ENCODE results near the gene STT3B. TPM values are rescaled to one million over a fixed set of nuclear protein-coding genes. Genes with fewer than 3 reads are reported as not detected.

STT3B gene
- total RNA-seq, 1 experiment from 2014 or later = 149 TPM

DNA sequence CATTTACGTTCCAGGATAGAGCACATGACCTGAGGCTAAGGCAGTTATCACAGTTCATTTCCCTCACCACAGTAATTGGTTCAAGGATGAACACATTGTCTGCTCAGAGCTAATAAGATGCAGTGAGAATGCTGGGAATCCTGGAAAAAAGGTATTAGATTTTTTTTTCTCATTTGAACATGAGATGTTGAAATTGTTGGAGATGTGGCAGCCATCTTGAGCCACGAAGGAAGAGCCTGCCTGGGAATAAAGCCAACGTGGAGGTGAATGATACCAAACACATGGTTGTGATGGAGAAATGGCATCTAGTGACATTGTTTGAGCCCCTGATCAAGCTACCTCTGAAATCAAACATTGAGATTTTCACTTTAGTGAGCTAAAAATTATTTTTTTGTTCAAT lies 16.0 kb upstream of the STT3B start:
- no peak overlapping the region for H3K4me2 ChIP-seq (ENCODE audit: low read length)
- no peaks in the 10 kb centered on the region for H3K27me3 ChIP-seq (ENCODE audit: low read length)
- no peaks in the 10 kb centered on the region for H3K9me3 ChIP-seq (ENCODE audit: low read length)
- H3K4me1 ChIP-seq (ENCODE audit: insufficient read depth, low read length) = no peaks in the 10 kb centered on the region
- H3K4me3 ChIP-seq (ENCODE audit: low read length) = no peak overlapping the region
- no peak for DNase-seq
- no peak for ATAC-seq
- POLR2A ChIA-PET (ENCODE audit: unreplicated experiment) = no interaction called here
- CTCF ChIA-PET = no interaction called here
- no peaks in the 10 kb centered on the region for H3K36me3 ChIP-seq (ENCODE audit: low read depth, low read length)
- no peaks in the 10 kb centered on the region for H3F3A ChIP-seq (ENCODE audit: low read length, unreplicated experiment)
- no peaks in the 10 kb centered on the region for H4K20me1 ChIP-seq (ENCODE audit: low read length)
- TF ChIP-seq CTCF (conservative IDR thresholded peaks at IDR 0.05; ENCODE audit: low read depth, low read length) (no peak), EZH2 (IDR thresholded peaks at IDR 0.05; ENCODE audit: low read length, unreplicated experiment) (no peak)
- H3K79me2 ChIP-seq (ENCODE audit: low read length) = no peaks in the 10 kb centered on the region
- H3K27ac ChIP-seq (ENCODE audit: low read length) = no peak overlapping the region
- intact Hi-C loops (cut with micrococcal nuclease) = no loop called here
- H3K9ac ChIP-seq (ENCODE audit: low read length) = no peak overlapping the region
- no peak overlapping the region for H2AFZ ChIP-seq (ENCODE audit: low read length)
- H3K9me2 ChIP-seq (replicated peaks; ENCODE audit: low read length) = no peaks in the 10 kb centered on the region
- BruUV-seq (replicated peaks) = no TSS peak

- H3K27ac ChIP-seq (ENCODE audit: low read length) = no peak overlapping the region
- H3K36me3 ChIP-seq (ENCODE audit: low read depth, low read length) = no peaks in the 10 kb centered on the region
- CTCF ChIA-PET = no interaction called here
- H2AFZ ChIP-seq (ENCODE audit: low read length) = no peak overlapping the region
- H3F3A ChIP-seq (ENCODE audit: low read length, unreplicated experiment) = no peaks in the 10 kb centered on the region
- no peak for DNase-seq
- no peak overlapping the region for H3K4me3 ChIP-seq (ENCODE audit: low read length)
- ATAC-seq = no peak
- H3K4me2 ChIP-seq (ENCODE audit: low read length) = no peak overlapping the region
- H3K9me3 ChIP-seq (ENCODE audit: low read length) = no peaks in the 10 kb centered on the region
- intact Hi-C loops (cut with micrococcal nuclease) = no loop called here
- no peaks in the 10 kb centered on the region for H3K9me2 ChIP-seq (replicated peaks; ENCODE audit: low read length)
- H4K20me1 ChIP-seq (ENCODE audit: low read length) = no peaks in the 10 kb centered on the region
- BruUV-seq (replicated peaks) = no TSS peak
- H3K79me2 ChIP-seq (ENCODE audit: low read length) = no peaks in the 10 kb centered on the region
- H3K27me3 ChIP-seq (ENCODE audit: low read length) = no peaks in the 10 kb centered on the region
- H3K9ac ChIP-seq (ENCODE audit: low read length) = no peak overlapping the region
- no peak for TF ChIP-seq EZH2 (IDR thresholded peaks at IDR 0.05; ENCODE audit: low read length, unreplicated experiment)
- TF ChIP-seq EZH2phosphoT487 (IDR thresholded peaks at IDR 0.05; ENCODE audit: borderline replicate concordance, low read length) = no peak
- no peak for TF ChIP-seq CTCF (conservative IDR thresholded peaks at IDR 0.05; ENCODE audit: low read depth, low read length)
- H3K4me1 ChIP-seq (ENCODE audit: insufficient read depth, low read length) = no peaks in the 10 kb centered on the region
- POLR2A ChIA-PET (ENCODE audit: unreplicated experiment) = no interaction called here
Measured at GRCh38 chr3:31521468-31521867, 11.3 kb upstream of the STT3B start.

GRCh38 chr3:31522152-31522551 lies 10.6 kb upstream of the STT3B start:
- POLR2A ChIA-PET (ENCODE audit: unreplicated experiment) = interaction anchor here (1.1 kb wide), 1 partner anchor 10 kb away, joined by 7 read pairs; the partner anchor contains the start of gene STT3B
- BruUV-seq (replicated peaks) = no TSS peak
- ATAC-seq (no peak), DNase-seq (no peak)
- Histone ChIP-seq H3K4me3 (ENCODE audit: low read length) (no peak overlapping the region), H3K4me2 (ENCODE audit: low read length) (no peak overlapping the region), H3K4me1 (ENCODE audit: insufficient read depth, low read length) (no peaks in the 10 kb centered on the region), H3K9me3 (ENCODE audit: low read length) (no peaks in the 10 kb centered on the region), H3K9me2 (replicated peaks; ENCODE audit: low read length) (no peaks in the 10 kb centered on the region), H3K9ac (ENCODE audit: low read length) (no peak overlapping the region), H3F3A (ENCODE audit: low read length, unreplicated experiment) (no peaks in the 10 kb centered on the region), H2AFZ (ENCODE audit: low read length) (no peak overlapping the region), H3K27ac (ENCODE audit: low read length) (no peak overlapping the region), H3K79me2 (ENCODE audit: low read length) (no peaks in the 10 kb centered on the region), H4K20me1 (ENCODE audit: low read length) (no peaks in the 10 kb centered on the region), H3K27me3 (ENCODE audit: low read length) (no peaks in the 10 kb centered on the region), H3K36me3 (ENCODE audit: low read depth, low read length) (no peaks in the 10 kb centered on the region)
- CTCF ChIA-PET = no interaction called here
- intact Hi-C loops (cut with micrococcal nuclease) = no loop called here
- TF ChIP-seq EZH2phosphoT487 (IDR thresholded peaks at IDR 0.05; ENCODE audit: borderline replicate concordance, low read length) (no peak), EZH2 (IDR thresholded peaks at IDR 0.05; ENCODE audit: low read length, unreplicated experiment) (no peak), CTCF (conservative IDR thresholded peaks at IDR 0.05; ENCODE audit: low read depth, low read length) (no peak)
